HL-60 (cell line): Measurements from ENCODE around the gene VNN1.

Experiments
- CTCF ChIP-seq: IDR thresholded peaks from one replicate; pipeline ENCODE4 v1.5.1; 2011; ENCODE audit warnings: low read length, control low read depth, inconsistent platforms; ENCODE audit not compliant: insufficient read depth
- GABPA ChIP-seq: IDR thresholded peaks from 2 replicates; pipeline ENCODE4 v1.6.1; 2012; ENCODE audit warnings: low read depth
- POLR2AphosphoS5 ChIP-seq: IDR thresholded peaks from 2 replicates; pipeline ENCODE4 v1.6.1; 2012; ENCODE audit warnings: low read depth
- REST ChIP-seq: IDR thresholded peaks from 2 replicates; pipeline ENCODE4 v1.6.1; 2012; ENCODE audit warnings: low read depth; ENCODE audit not compliant: insufficient replicate concordance
- SPI1 ChIP-seq: IDR thresholded peaks from 2 replicates; pipeline ENCODE4 v1.6.1; 2012; ENCODE audit warnings: low read depth, mild to moderate bottlenecking, borderline replicate concordance

DNA sequence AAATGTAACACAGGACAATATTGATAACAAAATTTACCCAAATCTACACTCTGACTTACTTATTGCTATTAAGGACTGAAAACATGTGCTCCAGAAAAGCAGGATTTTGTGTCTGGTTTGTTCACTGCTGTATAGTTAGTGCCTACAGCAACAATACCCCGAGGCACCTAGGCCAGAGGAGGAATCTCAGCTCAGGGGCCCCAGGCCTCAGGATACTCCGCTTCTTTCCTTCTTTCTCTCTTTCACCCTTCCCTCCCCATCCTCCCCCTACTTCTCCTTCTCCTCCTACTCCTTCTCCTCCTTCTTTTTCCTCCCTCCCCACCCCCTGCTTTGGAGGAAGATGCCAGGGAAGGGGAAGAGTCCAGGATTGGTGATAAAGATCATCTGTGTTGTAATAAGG, 44.8 kb upstream of the VNN1 start:
- TF ChIP-seq CTCF (no peak), POLR2AphosphoS5 (no peak), GABPA (no peak), REST (no peak), SPI1 (no peak)
